Upper lobe of right lung (tissue), 1 donor: ENCODE measurements around the gene ESR2. TPM values are rescaled to one million over a fixed set of nuclear protein-coding genes. Genes with fewer than 3 reads are reported as not detected.
"Not testable (repeated sequence)": the region's sequence is repeated elsewhere in the genome, so short reads cannot be mapped to it uniquely, and the experiment has no call there.

Experiments used
- ATAC-seq: fragments of 200-7000 bp; cut with Tn5 transposase; one replicate; pipeline ENCODE4 v1.9.1; 2020; ENCODE audit warnings: mild to moderate bottlenecking, moderate library complexity
- DNase-seq: peaks from one replicate; pipeline ENCODE4 v3.0.0-alpha.2; 2020
- H3K27ac ChIP-seq: fragments of 200-600 bp; one replicate; pipeline ENCODE4 v1.8.0; 2022
- H3K27me3 ChIP-seq: fragments of 200-600 bp; one replicate; pipeline ENCODE4 v1.8.0; 2022; ENCODE audit warnings: mild to moderate bottlenecking
- H3K36me3 ChIP-seq: fragments of 200-600 bp; one replicate; pipeline ENCODE4 v1.8.0; 2022
- H3K4me1 ChIP-seq: fragments of 200-600 bp; one replicate; pipeline ENCODE4 v1.8.0; 2022
- H3K4me3 ChIP-seq: fragments of 200-600 bp; one replicate; pipeline ENCODE4 v1.8.0; 2022; ENCODE audit warnings: mild to moderate bottlenecking
- H3K9me3 ChIP-seq: fragments of 200-600 bp; one replicate; pipeline ENCODE4 v1.8.0; 2022
- CTCF ChIP-seq: fragments of 200-600 bp; IDR thresholded peaks from one replicate; pipeline ENCODE4 v1.8.0; 2022; ENCODE audit warnings: antibody characterized with exemption
- intact Hi-C: fragments of 100-400 bp; cut with DNase I; formaldehyde crosslinking; loops from one replicate; pipeline ENCODE4 v1.11.0; 2022
- total RNA-seq: library from RNA; stranded (reverse); fragmentation: NEBNext Ultra II Directional; extraction: Animal tissue kit (Norgen Biotek cat#: 25700); gene quantifications from one replicate; pipeline ENCODE4 v1.2.1, GENCODE V29; 2021
- donor health status: DM: no; HTN: yes; CAD: no; lungs with severe emphysema.

ESR2 gene
- total RNA-seq, 1 donor from 2014 or later, result 1.3 TPM

GRCh38 chr14:64059454-64060198, 234.5 kb downstream of the ESR2 start:
- Histone ChIP-seq H3K9me3 (no peaks in the 10 kb centered on the region), H3K27ac (no peak overlapping the region), H3K4me3 (no peak overlapping the region), H3K4me1 (no peaks in the 10 kb centered on the region), H3K27me3 (no peaks in the 10 kb centered on the region), H3K36me3 (peaks cover 6% of the 10 kb centered on the region)
- peak; percentile 32 for ATAC-seq
- no peak for TF ChIP-seq CTCF
- DNase-seq, result no peak
- intact Hi-C loops, result no loop called here

- Histone ChIP-seq H3K27me3 (no peaks in the 10 kb centered on the region), H3K36me3 (peaks cover 8% of the 10 kb centered on the region), H3K4me1 (no peaks in the 10 kb centered on the region), H3K4me3 (no peak overlapping the region), H3K9me3 (no peaks in the 10 kb centered on the region), H3K27ac (no peak overlapping the region)
- DNase-seq, result no peak
- intact Hi-C loops, result no loop called here
- peak; percentile 79 for ATAC-seq
- TF ChIP-seq CTCF, result no peak
Observed at GRCh38 chr14:64053694-64054669, 240.2 kb downstream of the ESR2 start.

- DNase-seq, result no peak
- Histone ChIP-seq H3K4me3 (no peak overlapping the region), H3K4me1 (no peaks in the 10 kb centered on the region), H3K27me3 (no peaks in the 10 kb centered on the region), H3K9me3 (no peaks in the 10 kb centered on the region), H3K36me3 (peaks cover 21% of the 10 kb centered on the region), H3K27ac (no peak overlapping the region)
- no peak for ATAC-seq
- TF ChIP-seq CTCF, result no peak
- intact Hi-C loops, result no loop called here
Observed at GRCh38 chr14:64049616-64050381, 244.4 kb downstream of the ESR2 start.

- Histone ChIP-seq H3K27ac (no peak overlapping the region), H3K9me3 (no peaks in the 10 kb centered on the region), H3K36me3 (peaks cover 14% of the 10 kb centered on the region), H3K4me3 (no peak overlapping the region), H3K27me3 (no peaks in the 10 kb centered on the region), H3K4me1 (no peaks in the 10 kb centered on the region)
- ATAC-seq (no peak), DNase-seq (no peak)
- no peak for TF ChIP-seq CTCF
- intact Hi-C loops, result no loop called here
Observed at GRCh38 chr14:64045091-64045490, 249.1 kb downstream of the ESR2 start.

- H3K4me3 ChIP-seq, ATAC-seq, H3K4me1 ChIP-seq, H3K36me3 ChIP-seq, H3K9me3 ChIP-seq, H3K27ac ChIP-seq, intact Hi-C loops, H3K27me3 ChIP-seq, DNase-seq: not testable (repeated sequence)
Observed at GRCh38 chr14:64043296-64043695, 250.9 kb downstream of the ESR2 start.
